ENCODE data around the gene HOXA3.
A peak's percentile ranks its signal among the peaks of the same experiment; 100 is the strongest.

The HOXA3 gene

DNA sequence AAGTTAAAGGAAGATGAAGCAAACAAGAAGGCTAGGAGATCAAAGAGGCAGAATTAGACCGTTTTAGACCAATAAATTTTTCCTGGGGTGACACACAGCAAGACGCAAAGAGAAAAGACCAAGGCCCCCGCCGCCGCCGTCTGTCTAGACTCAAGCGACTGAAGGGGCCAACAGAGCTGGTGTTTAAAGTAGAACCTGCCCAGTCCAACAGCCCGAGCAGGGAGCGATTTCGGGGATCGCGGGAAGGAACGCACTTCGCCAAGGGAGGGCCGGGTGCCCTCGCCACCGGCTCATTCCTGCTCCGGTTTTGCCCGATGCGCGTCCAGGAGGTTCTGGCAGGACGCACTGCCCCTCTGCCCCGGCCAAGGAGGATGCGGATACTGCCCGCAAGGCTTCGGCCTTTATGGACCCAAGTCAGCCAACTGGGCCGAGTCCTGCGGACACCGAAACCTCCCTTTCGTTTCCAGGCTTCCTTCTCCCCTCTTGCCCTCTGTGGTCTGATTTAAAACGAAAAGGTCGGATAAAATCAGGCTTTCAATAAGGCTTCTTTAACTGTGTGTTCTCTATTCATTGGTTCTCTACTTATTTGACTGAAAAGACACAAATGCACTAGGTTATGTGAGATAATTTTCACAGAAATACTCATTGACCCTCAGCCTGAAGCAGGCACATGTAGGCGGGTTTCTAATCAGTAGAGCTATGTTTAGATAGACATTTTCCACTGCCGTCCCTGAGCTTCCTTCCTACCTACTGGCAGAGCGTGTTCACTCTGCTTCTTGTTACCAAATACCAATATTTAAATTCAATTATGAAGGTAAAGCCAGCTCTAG lies 6.3 kb upstream of the HOXA3 start:
- Histone ChIP-seq H3K27me3 (ENCODE audit: control insufficient read depth, low read length) (peaks cover 66% of the 10 kb centered on the region), H3K79me2 (ENCODE audit: control insufficient read depth, low read length) (no peaks in the 10 kb centered on the region), H4K20me1 (ENCODE audit: control insufficient read depth, insufficient read depth, low read depth, low read length) (no peaks in the 10 kb centered on the region), H3F3A (ENCODE audit: control insufficient read depth, insufficient read depth) (no peaks in the 10 kb centered on the region; the same call in 1 of the 2 replicates), H3K4me2 (ENCODE audit: low read length) (no peak overlapping the region), H3K4me3 (ENCODE audit: low read length) (no peak overlapping the region), H3K36me3 (ENCODE audit: control insufficient read depth, low read length) (no peaks in the 10 kb centered on the region), H3K9me3 (ENCODE audit: control insufficient read depth, insufficient read depth, low read length) (no peaks in the 10 kb centered on the region), H3K9me2 (replicated peaks; ENCODE audit: control insufficient read depth, low read length) (no peaks in the 10 kb centered on the region), H3K27ac (ENCODE audit: low read depth, low read length) (no peak overlapping the region), H3K4me1 (ENCODE audit: control insufficient read depth, low read length) (peaks cover 24% of the 10 kb centered on the region)
- TF ChIP-seq CTCF (IDR thresholded peaks at IDR 0.05; ENCODE audit: low read depth, low read length, poor library complexity, severe bottlenecking): no peak
- no peak for TF ChIP-seq EZH2phosphoT487 (IDR thresholded peaks at IDR 0.05; ENCODE audit: borderline replicate concordance, low read length)

- Histone ChIP-seq H3K4me1 (ENCODE audit: control insufficient read depth, low read length) (peaks cover 24% of the 10 kb centered on the region), H3K4me2 (ENCODE audit: low read length) (no peak overlapping the region), H3K27ac (ENCODE audit: low read depth, low read length) (no peak overlapping the region), H4K20me1 (ENCODE audit: control insufficient read depth, insufficient read depth, low read depth, low read length) (no peaks in the 10 kb centered on the region), H3K36me3 (ENCODE audit: control insufficient read depth, low read length) (no peaks in the 10 kb centered on the region), H3F3A (ENCODE audit: control insufficient read depth, insufficient read depth) (no peaks in the 10 kb centered on the region; the same call in 1 of the 2 replicates), H3K27me3 (ENCODE audit: control insufficient read depth, low read length) (peaks cover 71% of the 10 kb centered on the region), H3K79me2 (ENCODE audit: control insufficient read depth, low read length) (no peaks in the 10 kb centered on the region), H3K9me3 (ENCODE audit: control insufficient read depth, insufficient read depth, low read length) (no peaks in the 10 kb centered on the region), H3K9me2 (replicated peaks; ENCODE audit: control insufficient read depth, low read length) (no peaks in the 10 kb centered on the region), H3K4me3 (ENCODE audit: low read length) (no peak overlapping the region)
- TF ChIP-seq EZH2phosphoT487 (IDR thresholded peaks at IDR 0.05; ENCODE audit: borderline replicate concordance, low read length) (0 out of 2 replicates have a peak, but pooled peaks have one; percentile 30), CTCF (IDR thresholded peaks at IDR 0.05; ENCODE audit: low read depth, low read length, poor library complexity, severe bottlenecking) (no peak)
Observed at GRCh38 chr7:27157702-27158431, 5.5 kb upstream of the HOXA3 start.

DNA sequence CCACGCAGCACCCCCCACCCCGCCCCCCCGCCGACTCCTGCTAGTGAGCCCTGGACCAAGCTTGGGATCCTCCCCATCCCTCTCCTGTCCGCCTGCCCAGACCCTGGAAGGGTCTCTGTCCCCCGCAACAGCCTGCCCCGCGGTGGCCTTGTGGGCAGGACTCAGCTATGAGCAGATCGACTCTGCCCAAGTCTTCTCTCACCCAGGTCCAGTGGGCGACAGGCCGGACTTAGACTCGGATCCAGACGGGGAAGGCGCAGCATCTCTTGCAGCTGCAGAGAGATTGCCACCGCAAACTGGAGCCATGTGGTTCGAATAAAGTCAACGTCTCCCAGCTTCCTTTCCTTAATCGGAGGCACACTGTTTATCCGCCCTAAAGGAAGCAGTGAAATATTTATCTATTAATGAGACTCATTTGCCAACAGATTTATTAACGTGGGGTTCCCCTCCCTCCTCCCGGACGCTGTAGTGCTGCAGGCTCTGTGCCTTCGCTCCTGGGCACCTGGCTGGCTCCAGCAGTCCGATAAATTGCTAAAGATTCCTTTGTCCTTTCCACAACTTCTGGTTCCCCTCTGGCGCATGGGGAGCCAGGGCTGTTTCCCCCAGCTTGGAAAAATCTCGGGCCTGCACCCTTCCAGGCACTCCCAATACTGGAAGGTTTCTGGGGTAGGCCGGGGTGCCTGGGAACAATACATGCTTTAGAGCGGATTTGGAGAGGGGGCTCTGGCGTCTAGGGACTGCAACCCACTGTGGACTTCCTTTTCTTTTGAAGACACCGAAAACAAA lies 4.7 kb upstream of the HOXA3 start:
- Histone ChIP-seq H3K27ac (ENCODE audit: low read depth, low read length) (no peak overlapping the region), H3K4me1 (ENCODE audit: control insufficient read depth, low read length) (peaks cover 28% of the 10 kb centered on the region), H3K4me2 (ENCODE audit: low read length) (no peak overlapping the region), H3K27me3 (ENCODE audit: control insufficient read depth, low read length) (peaks cover 78% of the 10 kb centered on the region), H3K79me2 (ENCODE audit: control insufficient read depth, low read length) (no peaks in the 10 kb centered on the region), H3K4me3 (ENCODE audit: low read length) (no peak overlapping the region), H4K20me1 (ENCODE audit: control insufficient read depth, insufficient read depth, low read depth, low read length) (no peaks in the 10 kb centered on the region), H3K9me2 (replicated peaks; ENCODE audit: control insufficient read depth, low read length) (no peaks in the 10 kb centered on the region), H3K36me3 (ENCODE audit: control insufficient read depth, low read length) (no peaks in the 10 kb centered on the region), H3F3A (ENCODE audit: control insufficient read depth, insufficient read depth) (no peaks in the 10 kb centered on the region), H3K9me3 (ENCODE audit: control insufficient read depth, insufficient read depth, low read length) (no peaks in the 10 kb centered on the region)
- TF ChIP-seq EZH2phosphoT487 (IDR thresholded peaks at IDR 0.05; ENCODE audit: borderline replicate concordance, low read length) (no peak), CTCF (IDR thresholded peaks at IDR 0.05; ENCODE audit: low read depth, low read length, poor library complexity, severe bottlenecking) (no peak)

Measured in DOHH2 (cell line).